GM21381 (cell line): ENCODE results near the gene SETD6.
"Not testable (repeated sequence)": the region's sequence is repeated elsewhere in the genome, so short reads cannot be mapped to it uniquely, and the experiment has no call there.

ENCODE experiments used
- ATAC-seq: cut with Tn5 transposase; IDR thresholded peaks from one replicate; pipeline ENCODE4 v1.9.1; 2021; ENCODE audit warnings: mild to moderate bottlenecking, moderate library complexity; ENCODE audit not compliant: unreplicated experiment

The SETD6 gene

GRCh38 chr16:58515125-58515870 is at the start of gene SETD6:
TSS of gene SETD6 (plus strand) at chr16:58515517. CDS start at chr16:58515538, 21 bp downstream.
- peak; percentile 66 for ATAC-seq

DNA sequence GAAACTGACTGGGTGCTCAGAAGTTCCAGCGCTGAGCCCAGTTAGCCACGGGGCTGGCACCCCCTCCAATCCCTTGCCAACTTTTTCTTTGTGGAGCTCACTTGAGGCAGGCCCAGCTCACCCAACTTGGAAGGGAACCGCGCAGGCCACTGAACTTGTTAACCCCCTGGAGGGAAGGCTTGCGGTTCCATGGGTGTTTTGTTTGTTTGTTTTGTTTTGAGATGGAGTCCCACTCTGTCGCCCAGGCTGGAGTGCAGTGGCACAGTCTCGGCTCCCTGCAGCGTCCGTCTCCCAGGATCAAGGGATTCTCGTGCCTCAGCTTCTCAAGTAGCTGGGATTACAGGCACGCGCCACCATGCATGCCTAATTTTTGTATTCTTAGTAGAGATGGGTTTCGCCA is 49.5 kb upstream of the SETD6 start:
- no peak for ATAC-seq

- no peak for ATAC-seq
These were observed 48.9 kb upstream of the SETD6 start for GRCh38 chr16:58466396-58466795.

GRCh38 chr16:58467905-58468304 is 47.4 kb upstream of the SETD6 start:
- no peak for ATAC-seq

DNA sequence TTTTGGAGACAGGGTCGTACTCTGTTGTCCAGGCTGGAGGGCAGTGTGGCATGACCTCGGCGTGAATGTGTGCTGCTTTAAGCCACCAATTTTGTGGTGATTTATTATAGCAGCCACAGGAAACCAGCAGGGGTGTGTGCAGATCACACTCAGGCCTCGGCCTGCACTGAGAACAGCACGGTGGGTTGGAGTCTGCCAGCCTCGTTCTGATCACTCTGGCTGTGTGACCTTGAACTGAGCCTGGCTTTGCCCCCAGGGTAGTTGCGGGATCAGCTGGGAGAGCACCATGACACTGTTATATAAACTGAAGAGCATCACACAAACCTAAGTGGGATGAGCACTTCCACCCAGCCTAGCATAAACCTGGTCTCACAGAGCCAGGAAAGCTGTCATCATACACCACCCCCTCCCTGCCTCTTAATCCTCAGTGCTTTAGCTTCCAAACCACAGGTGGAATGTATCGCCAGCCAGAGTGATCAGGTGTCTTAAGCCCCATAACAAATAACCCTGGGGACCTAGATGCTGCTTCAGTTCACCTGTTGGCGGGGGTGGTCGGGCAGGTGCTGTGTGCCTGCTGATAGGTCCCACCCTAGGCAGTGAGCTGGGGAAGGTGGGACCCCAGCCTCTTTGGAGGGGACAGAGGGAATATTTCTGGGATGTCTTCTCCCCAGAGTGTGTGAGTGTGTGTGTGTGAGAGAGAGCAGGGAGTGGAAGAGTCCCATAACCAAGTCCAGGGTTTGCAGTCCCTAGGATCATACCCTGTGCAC is 43.9 kb upstream of the SETD6 start:
- ATAC-seq: no peak

DNA sequence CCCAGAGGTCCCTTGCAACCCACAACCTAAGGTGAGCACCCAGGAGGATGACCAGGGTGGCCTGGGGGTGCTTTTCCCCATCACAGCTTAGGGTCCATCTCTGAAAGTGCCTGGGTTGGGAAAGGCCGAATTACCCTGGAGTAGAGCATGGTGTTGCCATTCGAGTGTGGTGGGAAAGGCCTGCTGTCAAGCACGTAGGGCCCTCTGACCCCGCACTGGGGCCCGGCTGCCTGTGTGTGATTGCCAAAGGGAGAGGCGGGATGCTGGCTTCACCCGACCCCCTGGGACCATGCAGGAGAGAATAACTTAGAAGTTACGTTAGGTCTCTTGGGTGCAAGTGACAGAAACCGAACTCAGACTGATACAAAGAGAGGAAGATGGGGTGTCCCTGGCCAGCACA is 43.1 kb upstream of the SETD6 start:
- ATAC-seq: no peak

- no peak for ATAC-seq
These were observed 42.5 kb upstream of the SETD6 start for GRCh38 chr16:58472827-58473226.

DNA sequence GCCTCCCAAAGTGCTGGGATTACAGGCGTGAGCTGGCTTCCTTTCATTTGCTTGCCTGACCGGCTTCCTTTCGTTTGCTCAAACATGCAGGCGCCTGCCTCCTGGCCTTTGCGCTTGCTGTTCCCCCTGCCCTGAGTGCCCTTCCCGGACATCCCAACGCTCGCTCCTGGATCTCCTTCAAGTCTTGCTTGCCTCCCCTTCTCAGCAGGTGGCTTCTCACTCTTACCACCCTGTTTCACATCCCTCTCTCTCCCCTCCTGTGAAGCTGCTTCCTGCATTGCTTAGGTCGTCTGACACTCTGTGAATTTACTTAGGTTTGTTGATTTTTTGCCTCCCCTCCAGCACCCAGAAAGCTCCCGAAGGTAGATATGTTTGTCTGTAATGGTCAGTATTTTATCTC is 41.0 kb upstream of the SETD6 start:
- no peak for ATAC-seq

GRCh38 chr16:58475091-58475619 is 40.2 kb upstream of the SETD6 start:
- no peak for ATAC-seq

GRCh38 chr16:58476791-58477190 is 38.5 kb upstream of the SETD6 start:
- no peak for ATAC-seq

DNA sequence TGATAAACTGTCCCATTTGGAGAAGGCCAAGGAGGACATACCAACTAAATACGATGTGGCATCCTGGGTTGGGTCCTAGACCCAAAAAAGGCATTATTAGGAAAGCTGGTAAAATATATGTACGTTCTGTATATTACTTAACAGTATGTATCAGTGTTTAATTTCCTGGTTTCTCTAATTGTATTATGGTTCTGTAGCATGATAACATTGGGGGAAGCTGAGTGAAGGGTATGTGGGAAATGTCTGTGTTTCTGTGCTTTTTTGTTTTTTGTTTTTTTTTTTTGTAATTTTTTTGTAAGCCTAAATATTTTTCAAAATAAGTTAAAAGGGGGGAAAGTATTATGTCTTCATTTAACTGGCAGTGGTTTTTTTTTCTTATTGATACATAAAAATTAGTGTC is 36.9 kb upstream of the SETD6 start:
- ATAC-seq: no peak

DNA sequence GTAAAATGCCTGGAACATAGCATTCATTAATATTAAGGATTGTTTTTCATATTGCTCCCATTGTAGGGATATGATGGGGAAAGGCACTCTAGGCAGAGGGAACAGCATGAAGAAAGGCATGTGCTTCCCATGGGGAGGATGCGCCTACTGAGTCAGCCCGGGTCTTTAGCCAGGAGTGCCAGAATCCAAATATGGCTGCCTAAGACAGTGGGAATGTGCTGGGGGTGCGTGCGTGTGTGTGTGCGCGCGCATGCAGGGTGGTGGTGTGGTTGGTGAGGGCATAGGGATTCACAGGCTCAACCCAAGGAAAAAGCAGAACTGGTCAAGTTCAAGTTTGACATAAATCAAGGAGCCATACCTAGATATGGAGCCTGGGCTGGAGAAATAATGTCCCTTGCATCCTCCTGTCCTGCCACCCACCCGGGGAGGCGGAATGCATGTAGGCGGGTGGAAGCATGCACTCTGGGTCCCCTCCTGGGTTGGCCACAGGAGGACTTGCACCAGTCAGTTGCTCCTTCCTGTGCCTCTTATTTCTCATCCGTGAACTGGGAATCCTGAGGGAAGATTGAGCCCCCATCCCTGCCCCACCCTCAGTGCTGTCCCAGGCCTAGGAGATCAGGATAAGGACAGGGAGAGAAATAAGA is 34.0 kb upstream of the SETD6 start:
- no peak for ATAC-seq

GRCh38 chr16:58481931-58482330 is 33.4 kb upstream of the SETD6 start:
- no peak for ATAC-seq

DNA sequence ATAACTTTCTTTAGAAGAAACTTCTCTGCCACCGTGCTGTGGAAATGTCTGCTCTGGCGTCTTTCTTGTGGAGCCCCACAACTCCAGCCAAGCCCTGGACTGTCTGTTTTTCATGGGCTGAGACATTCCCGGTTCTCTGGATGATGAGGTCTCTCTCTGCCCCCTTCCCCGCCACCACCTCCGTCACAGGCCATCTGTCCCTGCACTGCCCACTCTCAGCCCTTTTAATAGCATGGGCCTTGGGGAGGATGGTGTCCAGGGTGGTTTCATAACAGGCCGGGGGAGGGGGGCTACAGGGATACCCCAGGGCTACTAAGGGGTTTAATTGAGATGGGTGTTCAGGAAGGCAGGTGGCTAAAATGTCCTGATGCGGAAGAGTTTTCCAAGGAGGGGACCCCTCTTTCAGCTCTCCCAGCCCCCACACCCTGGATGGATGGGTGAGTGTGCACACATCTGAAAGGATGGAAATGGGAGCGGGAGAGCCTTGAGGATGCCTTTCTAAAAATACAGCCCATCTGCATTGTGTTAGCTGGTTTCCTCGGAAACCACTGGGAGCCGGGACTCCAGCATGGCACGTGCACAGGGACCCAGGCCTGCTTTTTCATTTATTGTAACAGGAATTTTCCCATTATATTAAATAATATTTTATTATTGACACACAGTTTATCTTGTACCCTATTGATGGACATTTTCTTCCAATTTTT is 30.0 kb upstream of the SETD6 start:
- ATAC-seq: no peak

DNA sequence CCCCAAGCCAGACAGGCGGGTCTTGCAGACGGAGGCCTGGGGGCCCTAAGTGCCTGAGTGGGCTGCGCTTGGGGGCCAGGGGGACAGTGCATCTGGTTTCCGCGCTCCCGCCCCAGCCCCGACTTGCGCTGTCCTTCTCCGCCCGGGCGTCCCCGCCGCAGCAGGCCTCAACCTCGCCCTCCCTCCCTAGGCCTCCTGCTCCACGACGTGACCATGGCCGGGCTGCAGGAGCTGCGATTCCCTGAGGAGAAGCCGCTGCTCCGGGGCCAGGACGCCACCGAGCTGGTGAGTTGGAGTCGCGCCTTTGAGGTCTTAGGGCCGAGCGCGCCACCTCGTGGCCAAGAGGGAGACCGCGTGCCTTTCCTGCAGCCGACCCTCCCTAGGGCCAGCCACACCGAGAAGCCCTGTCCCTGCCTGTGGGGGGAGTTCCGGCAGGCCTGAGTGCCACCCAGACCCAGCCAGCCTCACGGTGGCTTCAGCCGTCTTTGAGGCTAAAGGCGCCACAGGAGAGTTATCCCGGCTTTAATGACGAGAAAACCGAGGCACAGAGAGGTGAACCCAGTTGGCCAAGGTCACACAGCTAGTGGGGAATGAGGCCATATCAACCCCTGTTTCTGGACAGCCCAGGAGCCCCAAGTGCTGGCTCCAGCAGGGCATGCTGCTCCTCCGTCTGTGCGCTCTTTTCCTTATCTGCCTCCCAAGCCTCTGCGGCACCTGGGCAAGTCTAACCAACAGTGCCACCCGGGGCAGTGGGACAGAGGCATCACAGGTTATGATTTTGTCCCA is 27.6 kb upstream of the SETD6 start:
- peak; percentile 72 for ATAC-seq

GRCh38 chr16:58488531-58488930 is 26.8 kb upstream of the SETD6 start:
- ATAC-seq: no peak

- ATAC-seq: no peak
These were observed 25.3 kb upstream of the SETD6 start for GRCh38 chr16:58490065-58490464.

DNA sequence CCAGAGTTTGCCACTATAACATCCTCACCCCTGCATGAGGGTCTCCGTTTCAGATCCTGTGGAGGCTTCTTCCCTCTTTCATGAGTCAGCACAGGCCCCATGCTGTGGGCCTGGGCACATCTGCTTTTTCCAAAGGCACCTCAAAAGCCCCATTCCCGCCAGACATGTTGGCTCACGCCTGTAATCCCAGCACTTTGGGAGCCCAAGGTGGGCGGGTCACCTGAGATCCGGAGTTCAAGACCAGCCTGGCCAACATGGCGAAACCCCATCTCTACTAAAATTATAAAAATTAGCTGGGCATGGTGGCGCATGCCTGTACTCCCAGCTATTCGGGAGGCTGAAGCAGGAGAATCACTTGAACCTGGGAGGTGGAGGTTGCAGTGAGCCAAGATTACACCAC is 24.8 kb upstream of the SETD6 start:
- not testable (repeated sequence) for ATAC-seq

- ATAC-seq: no peak
These were observed 23.3 kb upstream of the SETD6 start for GRCh38 chr16:58492066-58492465.

- no peak for ATAC-seq
These were observed 22.6 kb upstream of the SETD6 start for GRCh38 chr16:58492735-58493134.
